K562 (cell line): ENCODE measurements around the gene IL12RB1. TPM values are rescaled to one million over a fixed set of nuclear protein-coding genes. Genes with fewer than 3 reads are reported as not detected.

ENCODE experiments used
- ATAC-seq: fragments of 200-7000 bp; cut with Tn5 transposase; 3 replicates; pipeline ENCODE4 v1.9.1; 2020; ENCODE audit warnings: moderate library complexity
- BruUV-seq: library from RNA; stranded (reverse); fragments of 400-500 nt; replicated peaks from 2 replicates; lab custom pipeline; 2021; lab: Mats Ljungman, UMichigan
- CTCF ChIA-PET: fragments of 300-600 bp; formaldehyde crosslinking; extraction: SDS; loops from one replicate; lab custom pipeline; 2021; ENCODE audit warnings: low intra/inter-chr PET ratio; lab: Yijun Ruan, JAX
- POLR2A ChIA-PET: fragments of 300-600, 350-650 bp; sonication (Branson Sonifier 250); formaldehyde crosslinking; extraction: SDS; loops from one replicate; lab custom pipeline; 2021; ENCODE audit warnings: antibody characterized with exemption, inconsistent platforms; lab: Yijun Ruan, JAX
- DNase-seq, 4 experiments: peaks; one replicate each; pipeline versions ENCODE4 v3.0.0 to v3.0.0-alpha.2; 2011 to 2018; ENCODE audit warnings: low spot score in 3 of 4, mixed read lengths in 3 of 4; ENCODE audit errors: extremely low read depth in 1 of 4
- FAIRE-seq: peaks from 2 replicates; lab custom pipeline; 2011; peaks lifted over from hg19 to GRCh38; lab: Jason Lieb, UNC
- H2AFZ ChIP-seq: 2 replicates; pipeline ENCODE4 v1.6.0; 2011; ENCODE audit warnings: low read depth, low read length, control low read depth, inconsistent platforms
- H3K27ac ChIP-seq: fragments of 200-600 bp; 3 replicates; pipeline ENCODE4 v1.8.0; 2011; ENCODE audit warnings: low read depth, mild to moderate bottlenecking, control low read depth, inconsistent platforms, low read length, moderate library complexity, mixed read lengths; ENCODE audit errors: extremely low read depth
- H3K27me3 ChIP-seq, 2 experiments: fragments of 300-600 bp in 1 of 2; 2 replicates in 1 of 2; 3 replicates in 1 of 2; pipeline versions ENCODE4 v1.6.0 to v1.8.0; 2011; ENCODE audit warnings: inconsistent platforms in 2 of 2, low read length in 2 of 2, mild to moderate bottlenecking in 1 of 2, mixed read lengths in 1 of 2, moderate library complexity in 1 of 2; ENCODE audit not compliant: control insufficient read depth in 2 of 2, insufficient read depth in 2 of 2
- H3K36me3 ChIP-seq: fragments of 300-600 bp; 3 replicates; pipeline ENCODE4 v1.8.0; 2011; ENCODE audit warnings: mild to moderate bottlenecking, low read length, inconsistent platforms; ENCODE audit not compliant: control insufficient read depth, insufficient read depth
- H3K4me1 ChIP-seq, 2 experiments: fragments of 200-600 bp in 1 of 2; replicated peaks in 1 of 2; 2 replicates in 1 of 2; 3 replicates in 1 of 2; pipeline versions ENCODE4 v1.5.1 to v1.8.0; 2011; ENCODE audit warnings: inconsistent platforms in 2 of 2, low read length in 2 of 2, mild to moderate bottlenecking in 1 of 2, mixed read lengths in 1 of 2, moderate library complexity in 1 of 2; ENCODE audit not compliant: control insufficient read depth in 2 of 2, insufficient read depth in 2 of 2
- H3K4me2 ChIP-seq: 2 replicates; pipeline ENCODE4 v1.6.1; 2011; ENCODE audit warnings: low read length, control low read depth, inconsistent platforms, mixed read lengths; ENCODE audit not compliant: insufficient read depth
- H3K4me3 ChIP-seq: fragments of 200-600 bp; sonication (generic), shearing (Covaris generic); 2 replicates; pipeline ENCODE4 v1.5.1; 2016; ENCODE audit warnings: control low read depth, inconsistent platforms
- H3K79me2 ChIP-seq: fragments of 200-600 bp; 3 replicates; pipeline ENCODE4 v1.8.0; 2011; ENCODE audit warnings: low read length, inconsistent platforms; ENCODE audit not compliant: control insufficient read depth, insufficient read depth
- H3K9ac ChIP-seq, 2 experiments: 2 replicates each; pipeline versions ENCODE4 v1.6.0 to v1.6.1; 2011; ENCODE audit warnings: low read depth in 2 of 2, low read length in 2 of 2, control low read depth in 1 of 2, inconsistent platforms in 1 of 2, mild to moderate bottlenecking in 1 of 2, mixed read lengths in 1 of 2; ENCODE audit not compliant: insufficient read depth in 1 of 2
- H3K9me1 ChIP-seq: one replicate; pipeline ENCODE4 v1.6.0; 2011; ENCODE audit warnings: inconsistent platforms, mild to moderate bottlenecking, low read length, moderate library complexity; ENCODE audit not compliant: control insufficient read depth, insufficient read depth
- H3K9me3 ChIP-seq: replicated peaks from 2 replicates; pipeline ENCODE4 v1.5.1; 2011; ENCODE audit warnings: low read depth, low read length, inconsistent platforms; ENCODE audit not compliant: control insufficient read depth, insufficient read depth
- H4K20me1 ChIP-seq: replicated peaks from 2 replicates; pipeline ENCODE4 v1.6.1; 2011; ENCODE audit warnings: low read length, inconsistent platforms, mixed read lengths; ENCODE audit not compliant: control insufficient read depth, insufficient read depth
- DPF2 ChIP-seq: fragments of 450-650 bp; IDR thresholded peaks from 2 replicates; pipeline ENCODE4 v1.6.1; 2016
- EWSR1 ChIP-seq: fragments of 450-650 bp; IDR thresholded peaks from 2 replicates; pipeline ENCODE4 v1.6.1; 2018; ENCODE audit warnings: borderline replicate concordance, mild to moderate bottlenecking, low read depth, moderate library complexity; ENCODE audit not compliant: partially characterized antibody
- GABPA ChIP-seq: fragments of 200-800 bp; sonication (Bioruptor generic); conservative IDR thresholded peaks from 2 replicates; pipeline ENCODE4 v1.6.1; 2016; ENCODE audit warnings: low read depth, missing genetic modification characterization, missing compliant biosample characterization
- IRF9 ChIP-seq: fragments of 450-650 bp; IDR thresholded peaks from 2 replicates; pipeline ENCODE4 v1.6.1; 2016; ENCODE audit warnings: missing biosample characterization, missing genetic modification characterization
- KDM1A ChIP-seq, 2 experiments: fragments of 450-650 bp; IDR thresholded peaks; 2 replicates each; pipeline ENCODE4 v1.6.1; 2016; ENCODE audit warnings: mild to moderate bottlenecking in 2 of 2
- MCM5 ChIP-seq: fragments of 450-650 bp; IDR thresholded peaks from 2 replicates; pipeline ENCODE4 v1.6.1; 2016; ENCODE audit warnings: low read depth
- NCOA6 ChIP-seq: fragments of 450-650 bp; IDR thresholded peaks from 2 replicates; pipeline ENCODE4 v1.6.1; 2017; ENCODE audit warnings: mild to moderate bottlenecking
- POLR2B ChIP-seq: fragments of 450-650 bp; IDR thresholded peaks from 2 replicates; pipeline ENCODE4 v1.6.1; 2018; ENCODE audit warnings: low read depth; ENCODE audit not compliant: partially characterized antibody
- RHOXF2B ChIP-seq: fragments of 250-450 bp; sonication (Bioruptor Pico); conservative IDR thresholded peaks from 2 replicates; pipeline ENCODE4 v1.5.1; 2021
- SIN3B ChIP-seq: fragments of 450-650 bp; IDR thresholded peaks from 2 replicates; pipeline ENCODE4 v1.6.1; 2017; ENCODE audit warnings: low read depth, mild to moderate bottlenecking, moderate library complexity
- TAF1 ChIP-seq: IDR thresholded peaks from 2 replicates; pipeline ENCODE4 v1.6.1; 2011; ENCODE audit warnings: mild to moderate bottlenecking, low read length, moderate library complexity; ENCODE audit not compliant: insufficient read depth, control insufficient read depth, severe bottlenecking; ENCODE audit errors: extremely low read depth
- TAF7 ChIP-seq: fragments of 450-650 bp; IDR thresholded peaks from 2 replicates; pipeline ENCODE4 v1.6.1; 2016; ENCODE audit warnings: missing genetic modification characterization, missing compliant biosample characterization
- TARDBP ChIP-seq: fragments of 450-650 bp; IDR thresholded peaks from 2 replicates; pipeline ENCODE4 v1.6.1; 2016
- TFE3 ChIP-seq: fragments of 450-650 bp; formaldehyde crosslinking; IDR thresholded peaks from 2 replicates; pipeline ENCODE4 v1.4.0; 2020; ENCODE audit warnings: mild to moderate bottlenecking, mixed read lengths
- TRIM28 ChIP-seq: fragments of 450-650 bp; IDR thresholded peaks from 2 replicates; pipeline ENCODE4 v1.6.1; 2017
- ZNF239 ChIP-seq: fragments of 250-450 bp; sonication (Bioruptor Pico); IDR thresholded peaks from 2 replicates; pipeline ENCODE4 v1.4.0; 2020; ENCODE audit warnings: mild to moderate bottlenecking
- ZSCAN32 ChIP-seq: fragments of 450-650 bp; formaldehyde crosslinking; IDR thresholded peaks from 2 replicates; pipeline ENCODE4 v1.4.0; 2020; ENCODE audit warnings: mild to moderate bottlenecking, moderate library complexity
- WGBS: fragments of 100-300 bp; shearing (Covaris generic); methylation state at CpG from one replicate; pipeline ENCODE4 v1.1.6; 2016; ENCODE audit warnings: low coverage, mixed read lengths; ENCODE audit not compliant: insufficient coverage; ENCODE audit errors: missing lambda C conversion rate; 5-methylcytosine and 5-hydroxymethylcytosine counted together
- in situ Hi-C: fragments of 300-500 bp; cut with MboI; formaldehyde crosslinking; loops from 4 replicates; pipeline ENCODE4 v1.15.0; 2018; ENCODE audit warnings: inconsistent platforms, mixed read lengths
- intact Hi-C: fragments of 100-400 bp; cut with micrococcal nuclease; formaldehyde crosslinking; loops from 2 replicates; pipeline ENCODE4 v1.14.2; 2022
- polyA plus RNA-seq, 8 experiments: library from polyadenylated mRNA; depleted of rRNA in 4 of 8; stranded (reverse) in 5 of 8; unstranded in 3 of 8; fragments of >200 nt; fragmentation: Nextera tagmentation in 2 of 8; fragmentation: Illumina TruSeq in 1 of 8; extraction: Ambion mirVana in 2 of 8; extraction: Trizol in 1 of 8; gene quantifications; 2 replicates each; pipeline versions ENCODE4 v1.2.1 to v1.2.3, GENCODE V29; 2011 to 2014; ENCODE audit warnings: inconsistent platforms in 1 of 8, missing spikeins in 1 of 8
- total RNA-seq, 7 experiments: library from RNA; depleted of rRNA in 6 of 7; stranded (reverse); fragments of >200 nt in 6 of 7; fragmentation: Illumina TruSeq in 2 of 7; extraction: Trizol in 2 of 7; gene quantifications; 2 replicates each; pipeline versions ENCODE4 v1.2.1 to v1.2.3, GENCODE V29; 2011 to 2021; ENCODE audit warnings: low replicate concordance in 1 of 7

IL12RB1 gene
- total and polyA plus RNA-seq, 9 of the 15 experiments (the other 6 are each of a cell fraction or from before 2014, with no cell fraction given), result 0.04 to 0.07 (median 0.06) TPM; not detected in 5

DNA sequence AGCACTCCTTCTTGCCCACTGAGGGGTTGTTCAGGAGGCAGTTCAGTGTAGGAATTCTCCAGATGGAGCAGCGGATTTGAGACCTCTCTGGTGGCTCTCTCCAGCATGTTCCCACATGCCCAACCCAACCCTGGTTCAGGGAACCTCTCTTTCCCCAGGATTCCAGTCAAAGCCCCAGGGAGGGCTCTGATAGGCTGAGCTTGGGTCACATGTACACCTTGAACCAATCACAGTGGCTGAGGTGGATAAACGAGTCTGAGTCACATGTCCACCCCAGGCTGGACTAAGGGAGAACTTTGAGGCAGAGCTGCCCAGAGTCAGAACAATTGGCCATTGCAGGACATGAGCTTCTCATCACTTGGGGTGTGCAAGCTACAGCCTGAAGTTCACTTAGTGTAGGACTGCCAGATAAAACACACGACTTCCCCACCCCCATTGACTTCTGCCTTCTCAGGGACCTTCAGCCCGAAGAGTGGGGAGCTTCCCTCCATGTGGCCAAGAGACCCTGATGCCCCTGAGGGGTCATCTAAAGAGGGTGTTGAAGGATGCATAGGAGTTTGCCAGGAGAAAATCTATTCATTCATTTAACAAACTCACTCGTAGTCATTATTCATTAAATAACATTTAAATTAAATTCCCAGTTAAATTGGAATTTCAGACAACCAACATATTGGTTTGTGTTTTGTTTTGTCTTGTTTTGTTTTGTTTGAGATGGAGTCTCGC is 6.9 kb upstream of the IL12RB1 start:
- no peak overlapping the region for H3K4me2 ChIP-seq
- no peak for TF ChIP-seq MCM5
- no peak for TF ChIP-seq EWSR1
- no peak for TF ChIP-seq KDM1A (IDR thresholded peaks at IDR 0.05)
- TF ChIP-seq GABPA (tag), result no peak
- no peak for TF ChIP-seq NCOA6
- no peak for TF ChIP-seq TAF7
- no peak for TF ChIP-seq IRF9 (tag)
- TF ChIP-seq TFE3, result 0 out of 2 replicates have a peak, but pooled peaks have one; percentile 31
- no peak for TF ChIP-seq ZNF239 (CRISPR knock-in tag)
- no peak for TF ChIP-seq TRIM28
- no peak for TF ChIP-seq SIN3B
- TF ChIP-seq RHOXF2B, result no peak
- no peak for TF ChIP-seq TAF1
- no peak for TF ChIP-seq TARDBP
- no peak for TF ChIP-seq POLR2B
- TF ChIP-seq DPF2, result no peak
- TF ChIP-seq ZSCAN32 (CRISPR knock-in tag), result no peak

More for the DNA sequence above, 6.9 kb upstream of the IL12RB1 start:
- Histone ChIP-seq H2AFZ (peak overlapping the region; percentile 85), H3K36me3 (no peaks in the 10 kb centered on the region), H3K9me3 (no peaks in the 10 kb centered on the region), H3K4me3 (no peak overlapping the region), H4K20me1 (no peaks in the 10 kb centered on the region), H3K79me2 (peaks cover 7% of the 10 kb centered on the region; the same call in 1 of the 3 replicates), H3K27me3 (no peaks in the 10 kb centered on the region), H3K27ac (peak overlapping the region; percentile 41; the same call in 2 of the 3 replicates), H3K9me1 (peaks cover 3% of the 10 kb centered on the region), H3K9ac (no peak overlapping the region), H3K4me1 (peaks cover 31 to 44% of the 10 kb centered on the region in 2 experiments)
- no TSS peak for BruUV-seq
- intact Hi-C loops (no loop called here), in situ Hi-C loops (loop anchor here (10.0 kb wide), 1 partner anchor 321 kb away; the partner anchor contains the start of gene SSBP4)
- peak; percentile 86 for ATAC-seq
- peak; percentile 85 to 91 (median 87) for DNase-seq
- WGBS, result 59% methylated on average over 6 of the region's 6 CpGs
- CTCF ChIA-PET, result no interaction called here
- POLR2A ChIA-PET, result interaction anchor here (0.8 to 1.0 kb wide), 2 partner anchors 32 to 67 kb away, joined by 3 read pairs; no protein-coding TSS in a partner anchor
- peak; percentile 98 for FAIRE-seq
